Cardiac muscle cell (in vitro differentiated cells and primary cell): Measurements from ENCODE around the gene PRKAG2. TPM values are rescaled to one million over a fixed set of nuclear protein-coding genes. Genes with fewer than 3 reads are reported as not detected.

Source experiments
- DNase-seq, 2 donors: peaks; one replicate each; pipeline versions ENCODE4 v3.0.0 to v3.0.0-alpha.2; 2010 to 2017; ENCODE audit warnings: low read depth in 1 of 2, low spot score in 1 of 2
- H3K27ac ChIP-seq: fragments of 200-600 bp; sonication (generic); 2 replicates; pipeline ENCODE4 v1.5.1; 2016
- H3K27me3 ChIP-seq: fragments of 200-600 bp; sonication (generic); 2 replicates; pipeline ENCODE4 v1.6.0; 2016; ENCODE audit warnings: control low read depth
- H3K36me3 ChIP-seq: fragments of 200-600 bp; sonication (generic); 2 replicates; pipeline ENCODE4 v1.5.1; 2016; ENCODE audit warnings: control low read depth
- H3K4me1 ChIP-seq: fragments of 200-600 bp; sonication (generic); 2 replicates; pipeline ENCODE4 v1.8.1; 2017; ENCODE audit warnings: low read depth, mild to moderate bottlenecking, mixed run types
- H3K4me3 ChIP-seq: fragments of 200-600 bp; sonication (generic); 2 replicates; pipeline ENCODE4 v1.5.1; 2016; ENCODE audit warnings: mild to moderate bottlenecking
- H3K9me3 ChIP-seq: fragments of 200-600 bp; sonication (generic); 2 replicates; pipeline ENCODE4 v1.5.1; 2017; ENCODE audit warnings: low read depth, mild to moderate bottlenecking, control low read depth
- polyA plus RNA-seq: library from polyadenylated mRNA; unstranded; fragments of >200 nt; fragmentation: Nextera tagmentation; extraction: Ambion mirVana; gene quantifications from 2 replicates; pipeline ENCODE4 v1.2.1, GENCODE V29; 2016
- total RNA-seq: library from RNA; depleted of rRNA; stranded (reverse); fragments of >200 nt; gene quantifications from 2 replicates; pipeline ENCODE4 v1.2.3, GENCODE V29; 2016
- TF ChIP-seq, protein P1 (sequence below): IDR thresholded peaks from 2 replicates; pipeline ENCODE4 v1.5.1; 2012; ENCODE audit warnings: low read depth, mild to moderate bottlenecking, low read length

PRKAG2 gene
- total and polyA plus RNA-seq, 2 experiments from 2014 or later = 43.4 to 85.3 TPM

GRCh38 chr7:151600331-151600730, 276.6 kb downstream of the PRKAG2 start:
- peaks cover 6% of the 10 kb centered on the region for H3K36me3 ChIP-seq
- H3K9me3 ChIP-seq = no peaks in the 10 kb centered on the region
- no peaks in the 10 kb centered on the region for H3K27me3 ChIP-seq
- DNase-seq = no peak
- TF ChIP-seq, protein P1, sequence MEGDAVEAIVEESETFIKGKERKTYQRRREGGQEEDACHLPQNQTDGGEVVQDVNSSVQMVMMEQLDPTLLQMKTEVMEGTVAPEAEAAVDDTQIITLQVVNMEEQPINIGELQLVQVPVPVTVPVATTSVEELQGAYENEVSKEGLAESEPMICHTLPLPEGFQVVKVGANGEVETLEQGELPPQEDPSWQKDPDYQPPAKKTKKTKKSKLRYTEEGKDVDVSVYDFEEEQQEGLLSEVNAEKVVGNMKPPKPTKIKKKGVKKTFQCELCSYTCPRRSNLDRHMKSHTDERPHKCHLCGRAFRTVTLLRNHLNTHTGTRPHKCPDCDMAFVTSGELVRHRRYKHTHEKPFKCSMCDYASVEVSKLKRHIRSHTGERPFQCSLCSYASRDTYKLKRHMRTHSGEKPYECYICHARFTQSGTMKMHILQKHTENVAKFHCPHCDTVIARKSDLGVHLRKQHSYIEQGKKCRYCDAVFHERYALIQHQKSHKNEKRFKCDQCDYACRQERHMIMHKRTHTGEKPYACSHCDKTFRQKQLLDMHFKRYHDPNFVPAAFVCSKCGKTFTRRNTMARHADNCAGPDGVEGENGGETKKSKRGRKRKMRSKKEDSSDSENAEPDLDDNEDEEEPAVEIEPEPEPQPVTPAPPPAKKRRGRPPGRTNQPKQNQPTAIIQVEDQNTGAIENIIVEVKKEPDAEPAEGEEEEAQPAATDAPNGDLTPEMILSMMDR = no peak
- peak overlapping the region; percentile 65 for H3K27ac ChIP-seq
- H3K4me1 ChIP-seq = no peaks in the 10 kb centered on the region
- no peak overlapping the region for H3K4me3 ChIP-seq

DNA sequence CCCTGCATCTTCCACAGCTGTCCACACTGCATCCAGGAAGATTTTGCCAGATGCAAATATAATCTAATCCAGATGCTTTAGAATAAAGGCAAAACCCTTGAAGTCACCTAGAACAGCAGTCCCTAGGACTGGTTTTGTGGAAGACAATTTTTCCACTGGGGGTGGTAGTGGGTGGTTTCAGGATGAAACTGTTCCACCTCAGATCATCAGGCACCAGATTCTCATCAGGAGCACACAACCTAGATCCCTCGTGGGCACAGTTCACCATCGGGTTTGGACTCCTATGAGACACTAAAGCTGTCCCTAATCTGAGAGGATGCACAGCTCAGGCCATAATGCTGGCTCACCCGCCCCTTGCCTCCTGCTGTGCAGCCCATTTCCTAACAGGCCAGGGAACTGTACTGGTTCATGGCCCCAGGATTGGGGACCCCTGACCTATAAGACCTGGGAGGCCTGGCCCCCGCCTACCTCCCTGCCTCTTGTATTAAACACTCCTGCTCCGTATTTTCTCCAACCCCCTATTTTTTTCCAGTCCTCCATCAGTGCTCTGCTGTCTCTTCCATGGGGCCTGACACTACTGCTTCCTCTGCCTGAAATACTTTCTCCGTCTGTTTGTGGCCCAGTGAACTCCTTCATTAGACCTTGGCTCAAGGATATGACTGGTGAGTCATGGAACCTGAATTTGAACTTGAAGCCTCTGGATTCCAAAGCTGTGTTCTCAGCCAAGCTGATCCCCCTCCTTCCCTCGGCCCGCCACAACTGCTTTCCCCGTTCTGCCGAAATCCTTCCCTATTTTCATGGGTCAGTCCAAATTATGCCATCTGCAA, 277.3 kb downstream of the PRKAG2 start:
- peak overlapping the region; percentile 65 for H3K27ac ChIP-seq
- H3K9me3 ChIP-seq = no peaks in the 10 kb centered on the region
- TF ChIP-seq, protein P1 = peak; percentile 18
- no peak overlapping the region for H3K4me3 ChIP-seq
- H3K27me3 ChIP-seq = no peaks in the 10 kb centered on the region
- no peaks in the 10 kb centered on the region for H3K4me1 ChIP-seq
- peak in 1 of 2 donors; percentile 94 for DNase-seq
- H3K36me3 ChIP-seq = peaks cover 7% of the 10 kb centered on the region

- no peaks in the 10 kb centered on the region for H3K4me1 ChIP-seq
These were observed 279.1 kb downstream of the PRKAG2 start for GRCh38 chr7:151597541-151598444.

GRCh38 chr7:151595702-151596350, 281.1 kb downstream of the PRKAG2 start:
- Histone ChIP-seq H3K27ac (no peak overlapping the region), H3K36me3 (peaks cover 22% of the 10 kb centered on the region), H3K4me1 (no peaks in the 10 kb centered on the region), H3K27me3 (no peaks in the 10 kb centered on the region), H3K9me3 (no peaks in the 10 kb centered on the region), H3K4me3 (no peak overlapping the region)
- TF ChIP-seq, protein P1 = no peak
- DNase-seq = no peak

More at GRCh38 chr7:151597541-151598444, 279.1 kb downstream of the PRKAG2 start:
- Histone ChIP-seq H3K9me3 (no peaks in the 10 kb centered on the region), H3K36me3 (peaks cover 22% of the 10 kb centered on the region), H3K27me3 (no peaks in the 10 kb centered on the region), H3K4me3 (no peak overlapping the region), H3K27ac (no peak overlapping the region)
- TF ChIP-seq, protein P1 = no peak
- peak in 1 of 2 donors; percentile 82 for DNase-seq

- TF ChIP-seq, protein P1 = no peak
- H3K9me3 ChIP-seq = no peaks in the 10 kb centered on the region
- no peaks in the 10 kb centered on the region for H3K4me1 ChIP-seq
- DNase-seq = peak in 1 of 2 donors; percentile 91
- H3K36me3 ChIP-seq = peaks cover 22% of the 10 kb centered on the region
- H3K4me3 ChIP-seq = no peak overlapping the region
- no peak overlapping the region for H3K27ac ChIP-seq
- H3K27me3 ChIP-seq = no peaks in the 10 kb centered on the region
These were observed 283.9 kb downstream of the PRKAG2 start for GRCh38 chr7:151592868-151593486.
